ENCODE data around the gene CTSA.
A peak's percentile ranks its signal among the peaks of the same experiment; 100 is the strongest.
"Not testable (repeated sequence)": the region's sequence is repeated elsewhere in the genome, so short reads cannot be mapped to it uniquely, and the experiment has no call there.

Gene CTSA

DNA sequence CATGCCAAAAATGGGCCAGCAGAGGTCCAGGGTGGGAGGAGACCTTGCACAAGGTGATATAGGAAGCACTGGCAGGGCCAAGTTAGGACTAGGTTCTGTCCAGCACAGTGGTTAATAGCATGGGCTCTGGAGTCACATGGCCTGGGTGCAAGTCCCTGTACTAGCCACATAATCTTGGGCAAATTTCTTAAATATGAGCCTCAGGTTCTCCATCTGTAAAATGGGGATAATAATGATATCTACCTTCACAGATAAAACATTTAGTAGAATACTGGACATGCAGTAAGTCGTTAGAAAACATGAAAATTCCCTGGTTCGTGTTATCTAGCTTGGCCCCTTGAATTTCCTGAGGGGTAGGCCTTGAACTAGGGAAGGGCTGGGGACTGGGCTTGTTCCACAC is 6.2 kb downstream of the CTSA start:
- no peak for DNase-seq

GRCh38 chr20:45897692-45898091 is 6.6 kb downstream of the CTSA start:
- no peak for DNase-seq

- DNase-seq, result no peak
Observed at GRCh38 chr20:45898285-45898684, 7.2 kb downstream of the CTSA start.

DNA sequence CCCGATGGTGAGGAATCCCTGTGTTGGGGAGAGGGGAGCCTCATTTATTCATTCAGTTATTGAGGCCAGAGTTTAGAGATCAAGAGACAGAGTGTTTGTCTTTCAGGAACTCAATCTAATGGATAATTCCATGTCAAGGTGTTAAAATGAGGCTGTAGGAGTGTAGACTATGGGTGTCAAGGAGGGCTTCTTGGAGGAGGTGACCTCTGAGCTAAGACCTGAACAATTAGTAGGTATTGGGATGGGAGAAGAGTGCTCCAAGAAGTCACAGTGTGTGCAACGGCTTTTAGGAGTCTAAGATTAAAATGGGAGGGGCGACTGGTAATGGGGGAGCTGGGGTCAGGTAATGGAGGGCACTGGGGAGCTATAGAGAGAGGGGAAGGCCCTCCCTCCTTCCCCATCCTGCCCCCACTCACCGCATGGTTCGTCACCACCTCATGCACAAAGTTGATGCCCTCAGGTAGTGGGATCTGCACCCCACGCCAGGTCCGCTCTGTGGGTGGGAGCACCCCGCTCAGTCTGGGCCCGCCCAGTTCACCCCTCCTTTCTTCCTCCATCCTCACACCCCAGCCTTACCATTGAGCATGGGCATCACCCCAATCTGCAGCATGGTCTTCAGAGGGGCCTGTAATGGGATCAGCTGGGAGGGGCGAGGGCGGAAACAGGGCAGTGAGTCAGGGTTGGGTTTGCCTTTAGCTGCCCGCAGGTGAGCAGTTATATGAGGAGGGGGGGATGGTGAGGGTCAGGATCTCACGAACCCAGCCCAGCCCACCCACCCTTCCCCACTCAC is 8.1 kb downstream of the CTSA start:
- no peak for DNase-seq

DNA sequence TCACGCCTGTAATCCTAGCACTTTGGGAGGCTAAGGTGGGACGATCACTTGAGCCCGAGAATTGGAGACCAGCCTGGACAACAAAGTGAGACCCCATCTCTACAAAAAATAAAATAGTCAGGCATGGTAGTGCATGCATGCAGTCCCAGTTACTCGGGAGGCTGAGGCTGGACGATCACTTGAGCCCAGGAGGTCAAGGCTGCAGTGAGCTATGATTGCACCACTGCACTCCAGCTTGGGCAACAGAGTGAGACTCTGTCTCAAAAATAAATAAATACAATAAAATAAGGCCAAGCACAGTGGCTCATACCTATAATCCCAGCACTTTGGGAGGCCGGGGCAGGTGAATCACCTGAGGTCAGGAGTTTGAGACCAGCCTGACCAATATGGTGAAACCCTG is 10.2 kb downstream of the CTSA start:
- DNase-seq, result not testable (repeated sequence)

- no peak for DNase-seq
Observed at GRCh38 chr20:45902199-45902701, 11.1 kb downstream of the CTSA start.

DNA sequence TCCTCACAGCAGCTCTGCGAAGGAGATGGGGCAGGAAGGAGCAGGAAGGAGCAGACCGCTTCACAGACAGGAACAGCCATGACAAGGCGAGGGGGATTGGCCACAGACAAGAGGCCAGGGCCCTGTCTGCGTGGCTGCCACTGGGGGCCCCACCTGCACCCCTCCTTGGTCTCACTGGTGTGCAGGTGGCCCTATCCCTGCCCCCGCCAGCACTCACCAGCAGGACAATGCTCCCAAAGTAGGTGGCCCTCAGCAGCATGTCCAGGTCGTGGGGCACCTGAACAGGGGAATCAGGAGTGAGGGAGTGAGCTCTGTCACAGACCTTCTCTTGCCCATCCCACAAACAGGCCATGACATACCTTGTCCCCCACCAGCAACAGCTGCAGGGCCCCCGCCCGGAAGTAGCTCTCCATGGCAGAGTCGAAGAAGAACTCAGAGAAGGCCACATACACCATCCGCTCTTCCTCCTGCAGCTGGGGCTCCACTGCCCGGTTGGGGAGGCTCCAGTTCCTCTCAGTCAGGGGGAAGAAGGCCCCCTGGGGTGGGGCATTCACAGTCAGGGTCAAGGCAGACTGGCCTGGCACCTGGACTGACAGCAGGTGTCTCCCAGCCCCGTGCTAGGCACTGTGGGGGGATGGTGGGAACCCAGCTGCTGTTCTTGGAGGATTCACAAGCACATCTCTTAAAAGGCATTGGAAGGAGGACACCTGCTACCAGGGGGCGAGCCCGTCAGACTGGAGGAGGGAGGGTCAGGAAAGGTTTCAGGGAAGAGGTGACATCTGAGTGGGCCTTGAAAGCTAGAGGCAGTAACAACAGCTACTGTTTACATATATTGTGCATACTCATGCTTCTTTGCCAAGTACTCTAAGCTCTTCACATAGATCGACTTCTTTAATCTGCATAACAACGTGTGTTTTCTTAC is 13.7 kb downstream of the CTSA start:
- DNase-seq, result no peak

DNA sequence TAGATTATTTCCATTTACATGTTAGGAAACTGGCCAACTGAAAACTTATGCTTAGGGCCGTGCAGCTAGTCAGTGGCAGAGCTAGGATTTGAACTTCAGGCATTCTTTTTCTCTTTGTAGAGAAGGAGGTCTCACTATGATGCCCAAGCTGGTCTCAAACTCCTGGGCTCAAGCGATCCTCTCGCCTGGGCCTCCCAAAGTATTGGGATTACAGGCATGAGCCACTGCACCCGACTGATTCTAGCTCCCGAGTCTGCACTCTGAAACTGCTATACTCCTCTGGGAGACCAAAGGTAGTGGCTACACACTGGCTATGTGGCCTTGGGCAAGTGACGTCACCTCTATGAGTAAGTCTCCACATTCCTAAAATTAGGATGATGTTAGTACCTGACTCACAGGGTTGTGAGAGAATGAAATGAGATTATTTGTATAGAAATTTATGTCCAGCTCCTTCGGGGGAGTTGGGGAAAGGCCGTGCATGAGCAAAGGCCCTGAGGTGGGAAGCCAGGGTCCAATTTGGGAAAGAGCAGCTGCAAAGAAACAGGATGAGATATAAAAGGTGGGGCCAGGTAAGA is 14.5 kb downstream of the CTSA start:
- DNase-seq, result peak; percentile 44

DNA sequence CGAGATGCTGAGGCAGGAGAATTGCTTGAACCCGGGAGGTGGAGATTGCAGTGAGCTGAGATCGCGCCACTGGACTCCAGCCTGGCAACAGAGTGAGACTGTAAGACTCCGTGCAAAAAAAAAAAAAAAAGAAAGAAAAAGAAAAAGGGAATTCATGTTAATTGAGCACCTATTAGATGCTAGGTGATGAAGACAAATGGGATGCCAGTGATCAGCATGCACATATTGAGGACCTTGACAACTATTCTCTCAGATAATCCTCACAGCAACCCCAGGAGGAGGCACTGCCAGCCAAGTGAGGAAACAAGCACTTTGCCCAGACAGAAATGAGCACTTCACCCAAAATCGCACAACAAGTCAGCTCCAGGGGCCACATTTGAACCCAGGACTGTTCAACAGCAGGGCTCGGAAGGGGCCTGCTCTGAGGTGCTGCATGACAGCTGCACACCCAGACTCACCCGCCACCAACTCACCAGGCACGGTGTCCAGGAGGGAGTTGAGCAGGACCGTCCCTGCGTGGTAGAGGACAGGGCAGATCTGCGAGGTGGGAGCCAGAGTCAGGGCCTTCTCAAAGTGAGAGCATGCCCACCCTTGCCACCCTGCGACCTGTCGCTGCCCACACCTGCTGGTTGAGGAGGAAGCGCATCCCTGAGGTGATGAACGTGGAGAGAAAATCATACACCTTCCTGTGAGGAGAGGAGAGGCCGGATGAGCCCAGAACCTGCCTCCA is 16.2 kb downstream of the CTSA start:
- no peak for DNase-seq

GRCh38 chr20:45908084-45908483 is 16.9 kb downstream of the CTSA start:
- DNase-seq, result no peak

- no peak for DNase-seq
Observed at GRCh38 chr20:45909336-45909808, 18.2 kb downstream of the CTSA start.

- DNase-seq, result no peak
Observed at GRCh38 chr20:45909817-45910669, 18.9 kb downstream of the CTSA start.

DNA sequence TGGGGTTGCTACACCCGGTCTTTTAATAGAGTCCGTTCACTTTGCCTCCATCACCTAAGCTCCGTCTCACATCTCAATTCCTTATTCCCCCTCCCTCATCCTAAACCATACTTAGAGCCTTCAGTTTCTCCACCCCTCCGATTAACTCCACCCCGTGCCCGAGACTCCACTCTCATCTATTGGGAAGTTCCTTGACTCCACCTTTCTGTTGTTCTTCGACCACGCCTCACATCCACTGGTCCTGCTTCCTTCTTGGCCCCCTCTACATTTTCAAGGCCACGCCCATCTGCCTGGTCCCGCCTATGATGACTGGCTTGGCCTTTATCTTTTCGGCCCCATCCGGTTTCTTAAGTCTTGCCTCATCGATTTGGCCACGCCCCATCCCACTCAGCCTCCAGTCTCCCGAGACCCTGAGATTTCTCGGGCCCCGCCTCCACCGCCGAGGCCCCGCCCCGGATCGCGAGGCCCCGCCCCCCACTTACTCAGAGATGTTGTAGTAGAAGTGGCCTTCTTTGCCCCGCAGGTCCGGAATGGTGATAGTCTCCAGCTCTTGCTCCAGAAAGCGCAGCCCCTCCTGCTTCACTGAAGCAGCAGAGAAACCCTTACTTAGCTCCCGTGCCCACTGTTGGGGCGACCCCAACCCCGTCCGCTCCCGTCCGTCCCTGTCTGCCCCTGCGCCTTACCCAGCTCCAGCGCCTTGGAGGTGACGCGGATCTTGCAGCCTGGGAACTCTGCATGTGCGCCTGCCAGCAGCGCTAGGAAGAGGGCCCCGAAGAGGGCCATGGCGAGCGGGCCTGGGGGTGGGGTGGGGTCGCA is 19.7 kb downstream of the CTSA start:
- DNase-seq, result peak; percentile 100

- peak; percentile 83 for DNase-seq
Observed at GRCh38 chr20:45911486-45912343, 20.6 kb downstream of the CTSA start, which contains the start of gene PLTP. TSS of gene PLTP (minus strand) at chr20:45912155. CDS start at chr20:45911452, 703 bp downstream.

GRCh38 chr20:45912344-45912682 is 21.2 kb downstream of the CTSA start:
- no peak for DNase-seq

DNA sequence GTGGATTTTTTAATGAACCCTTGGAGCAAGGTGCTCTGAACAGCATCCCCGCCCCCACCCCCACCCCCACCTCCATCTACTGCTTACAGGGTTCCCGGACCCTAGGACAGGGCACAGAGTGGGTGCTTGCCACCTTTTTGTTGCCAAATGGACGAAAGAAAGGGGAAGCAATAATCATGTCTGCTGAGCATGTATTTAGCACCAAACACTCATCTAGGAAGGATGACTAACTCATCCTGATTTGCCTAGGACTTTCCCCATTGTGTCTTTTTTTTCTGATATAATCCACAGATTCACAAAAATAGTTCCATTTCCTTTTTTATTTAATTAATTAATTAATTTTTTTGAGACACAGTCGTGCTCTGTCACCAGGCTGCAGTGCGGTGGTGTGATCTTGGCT is 22.0 kb downstream of the CTSA start:
- DNase-seq, result no peak

- DNase-seq, result no peak
Observed at GRCh38 chr20:45917790-45918141, 26.6 kb downstream of the CTSA start.

DNA sequence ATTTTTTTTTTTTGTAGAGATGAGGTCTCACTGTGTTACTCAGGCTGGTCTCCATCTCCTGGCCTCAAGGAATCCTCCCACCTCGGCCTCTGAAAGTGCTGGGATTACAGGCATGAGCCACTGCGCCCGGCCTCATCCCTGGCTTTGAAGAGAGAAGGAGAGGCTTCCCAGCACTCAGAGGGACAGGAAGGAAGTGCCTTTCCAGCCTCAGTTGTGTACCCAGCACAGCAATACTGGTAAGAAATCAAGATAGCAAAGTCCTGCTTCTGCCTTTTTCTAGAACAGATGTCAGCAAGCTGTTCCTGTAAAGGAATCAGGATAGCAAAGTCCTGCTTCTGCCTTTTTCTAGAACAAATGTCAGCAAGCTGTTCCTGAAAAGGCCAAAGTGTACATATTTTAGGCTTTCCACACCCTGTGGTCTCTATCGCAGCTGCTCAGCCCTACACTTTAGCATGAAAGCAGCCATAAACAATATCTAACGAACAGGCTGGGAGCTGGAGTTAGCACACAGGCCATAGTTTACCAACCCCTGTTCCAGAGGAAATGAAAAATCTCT is 27.1 kb downstream of the CTSA start:
- DNase-seq, result no peak
